ENCODE data around the gene CASS4.
"Not testable (repeated sequence)": the region's sequence is repeated elsewhere in the genome, so short reads cannot be mapped to it uniquely, and the experiment has no call there.

Gene CASS4

GRCh38 chr20:56409521-56409920, 2.5 kb upstream of the CASS4 start:
- Histone ChIP-seq H3K27ac (no peak overlapping the region), H3K9ac (no peak overlapping the region), H4K20me1 (peaks cover 38% of the 10 kb centered on the region), H3K27me3 (no peaks in the 10 kb centered on the region), H3K9me3 (no peaks in the 10 kb centered on the region), H3K4me3 (no peak overlapping the region), H3K4me1 (peaks cover 25% of the 10 kb centered on the region), H3K36me3 (peaks cover 58% of the 10 kb centered on the region), H3K4me2 (no peak overlapping the region)
- no peak for TF ChIP-seq Cebpa-rat (IDR thresholded peaks at IDR 0.05)

GRCh38 chr20:56409956-56410355, 2.1 kb upstream of the CASS4 start:
- Histone ChIP-seq H3K9ac (no peak overlapping the region), H4K20me1 (peaks cover 36% of the 10 kb centered on the region; the same call in 1 of the 2 replicates), H3K4me3 (no peak overlapping the region), H3K27me3 (no peaks in the 10 kb centered on the region), H3K4me2 (no peak overlapping the region), H3K9me3 (no peaks in the 10 kb centered on the region), H3K4me1 (peaks cover 25% of the 10 kb centered on the region), H3K27ac (no peak overlapping the region), H3K36me3 (peaks cover 54% of the 10 kb centered on the region)
- TF ChIP-seq Cebpa-rat (IDR thresholded peaks at IDR 0.05) = no peak

GRCh38 chr20:56411287-56411686, 773 bp upstream of the CASS4 start:
- H3K27me3 ChIP-seq, H3K9me3 ChIP-seq, H3K27ac ChIP-seq, H3K4me3 ChIP-seq, H3K9ac ChIP-seq: not testable (repeated sequence)
- H4K20me1 ChIP-seq = peaks cover 28% of the 10 kb centered on the region; the same call in 1 of the 2 replicates
- peaks cover 25% of the 10 kb centered on the region for H3K4me1 ChIP-seq
- H3K36me3 ChIP-seq = peaks cover 42% of the 10 kb centered on the region
- peak overlapping the region; percentile 55 for H3K4me2 ChIP-seq

GRCh38 chr20:56412473-56412790, 372 bp downstream of the CASS4 start:
- TF ChIP-seq Cebpa-rat (IDR thresholded peaks at IDR 0.05) = no peak
- Histone ChIP-seq H3K4me3 (no peak overlapping the region), H3K27ac (no peak overlapping the region)

GRCh38 chr20:56412949-56413348, 889 bp downstream of the CASS4 start:
- H3K27me3 ChIP-seq = no peaks in the 10 kb centered on the region
- no peaks in the 10 kb centered on the region for H3K9me3 ChIP-seq
- H4K20me1 ChIP-seq = peaks cover 12% of the 10 kb centered on the region; the same call in 1 of the 2 replicates
- peaks cover 28% of the 10 kb centered on the region for H3K36me3 ChIP-seq
- no peak overlapping the region for H3K4me2 ChIP-seq
- peaks cover 25% of the 10 kb centered on the region for H3K4me1 ChIP-seq
- no peak for TF ChIP-seq Cebpa-rat (IDR thresholded peaks at IDR 0.05)
- no peak overlapping the region for H3K4me3 ChIP-seq
- no peak overlapping the region for H3K27ac ChIP-seq
- no peak overlapping the region for H3K9ac ChIP-seq

More at GRCh38 chr20:56412473-56412790, 372 bp downstream of the CASS4 start:
- Histone ChIP-seq H3K9me3 (no peaks in the 10 kb centered on the region), H4K20me1 (peaks cover 17% of the 10 kb centered on the region; the same call in 1 of the 2 replicates), H3K4me2 (peak overlapping the region; percentile 55), H3K9ac (no peak overlapping the region), H3K4me1 (peaks cover 25% of the 10 kb centered on the region), H3K27me3 (no peaks in the 10 kb centered on the region), H3K36me3 (peaks cover 31% of the 10 kb centered on the region)

GRCh38 chr20:56414842-56415765, 3.0 kb downstream of the CASS4 start:
- Histone ChIP-seq H3K4me3 (no peak overlapping the region), H3K27me3 (no peaks in the 10 kb centered on the region), H3K4me2 (no peak overlapping the region), H3K9ac (no peak overlapping the region), H3K36me3 (0 out of 2 replicates have a peak, but pooled peaks cover 11% of the 10 kb centered on the region), H3K9me3 (no peaks in the 10 kb centered on the region), H3K27ac (no peak overlapping the region), H3K4me1 (peaks cover 30% of the 10 kb centered on the region), H4K20me1 (no peaks in the 10 kb centered on the region)
- TF ChIP-seq Cebpa-rat (IDR thresholded peaks at IDR 0.05) = no peak

- peaks cover 8% of the 10 kb centered on the region for H3K4me1 ChIP-seq
Measured at GRCh38 chr20:56417402-56417801, 5.3 kb downstream of the CASS4 start.

GRCh38 chr20:56417911-56418310, 5.9 kb downstream of the CASS4 start:
- H3K4me1 ChIP-seq = peaks cover 5% of the 10 kb centered on the region; the same call in 1 of the 2 replicates
- no peaks in the 10 kb centered on the region for H3K9me3 ChIP-seq
- no peak overlapping the region for H3K9ac ChIP-seq
- H4K20me1 ChIP-seq = no peaks in the 10 kb centered on the region
- H3K27me3 ChIP-seq = no peaks in the 10 kb centered on the region
- H3K4me2 ChIP-seq = no peak overlapping the region
- TF ChIP-seq Cebpa-rat (IDR thresholded peaks at IDR 0.05) = no peak
- no peak overlapping the region for H3K4me3 ChIP-seq
- 0 out of 2 replicates have a peak, but pooled peaks cover 4% of the 10 kb centered on the region for H3K36me3 ChIP-seq
- no peak overlapping the region for H3K27ac ChIP-seq

More at GRCh38 chr20:56417402-56417801, 5.3 kb downstream of the CASS4 start:
- Histone ChIP-seq H3K4me2 (no peak overlapping the region), H3K9ac (no peak overlapping the region), H3K9me3 (no peaks in the 10 kb centered on the region), H4K20me1 (no peaks in the 10 kb centered on the region), H3K27ac (no peak overlapping the region), H3K4me3 (no peak overlapping the region), H3K36me3 (0 out of 2 replicates have a peak, but pooled peaks cover 9% of the 10 kb centered on the region), H3K27me3 (no peaks in the 10 kb centered on the region)
- TF ChIP-seq Cebpa-rat (IDR thresholded peaks at IDR 0.05) = no peak

- no peaks in the 10 kb centered on the region for H3K9me3 ChIP-seq
- 0 out of 2 replicates have a peak, but pooled peaks cover 3% of the 10 kb centered on the region for H3K36me3 ChIP-seq
- no peak overlapping the region for H3K4me2 ChIP-seq
- no peak overlapping the region for H3K9ac ChIP-seq
- no peak for TF ChIP-seq Cebpa-rat (IDR thresholded peaks at IDR 0.05)
- no peaks in the 10 kb centered on the region for H4K20me1 ChIP-seq
- H3K4me1 ChIP-seq = peaks cover 5% of the 10 kb centered on the region; the same call in 1 of the 2 replicates
- no peaks in the 10 kb centered on the region for H3K27me3 ChIP-seq
- H3K27ac ChIP-seq = no peak overlapping the region
- H3K4me3 ChIP-seq = no peak overlapping the region
Measured at GRCh38 chr20:56418385-56418861, 6.4 kb downstream of the CASS4 start.

- Histone ChIP-seq H4K20me1 (no peaks in the 10 kb centered on the region), H3K4me2 (no peak overlapping the region), H3K36me3 (0 out of 2 replicates have a peak, but pooled peaks cover 3% of the 10 kb centered on the region)
Measured at GRCh38 chr20:56420028-56420427, 8.0 kb downstream of the CASS4 start.

More at GRCh38 chr20:56420028-56420427, 8.0 kb downstream of the CASS4 start:
- Histone ChIP-seq H3K27ac (no peak overlapping the region), H3K9me3 (no peaks in the 10 kb centered on the region), H3K27me3 (no peaks in the 10 kb centered on the region), H3K4me1 (peaks cover 5% of the 10 kb centered on the region; the same call in 1 of the 2 replicates), H3K4me3 (no peak overlapping the region), H3K9ac (no peak overlapping the region)
- no peak for TF ChIP-seq Cebpa-rat (IDR thresholded peaks at IDR 0.05)
